GM21526 (cell line): Measurements from ENCODE around the gene VAV2.

Experiments
- ATAC-seq: cut with Tn5 transposase; IDR thresholded peaks from one replicate; pipeline ENCODE4 v1.9.1; 2021; ENCODE audit warnings: moderate library complexity; ENCODE audit not compliant: unreplicated experiment, low FRiP score

Gene VAV2

GRCh38 chr9:133812077-133812868 is 179.9 kb downstream of the VAV2 start:
- ATAC-seq: no peak

GRCh38 chr9:133811471-133811870 is 180.7 kb downstream of the VAV2 start:
- ATAC-seq: no peak

- no peak for ATAC-seq
These were observed 181.4 kb downstream of the VAV2 start for GRCh38 chr9:133810556-133811195.

- no peak for ATAC-seq
These were observed 182.8 kb downstream of the VAV2 start for GRCh38 chr9:133809335-133809734.

DNA sequence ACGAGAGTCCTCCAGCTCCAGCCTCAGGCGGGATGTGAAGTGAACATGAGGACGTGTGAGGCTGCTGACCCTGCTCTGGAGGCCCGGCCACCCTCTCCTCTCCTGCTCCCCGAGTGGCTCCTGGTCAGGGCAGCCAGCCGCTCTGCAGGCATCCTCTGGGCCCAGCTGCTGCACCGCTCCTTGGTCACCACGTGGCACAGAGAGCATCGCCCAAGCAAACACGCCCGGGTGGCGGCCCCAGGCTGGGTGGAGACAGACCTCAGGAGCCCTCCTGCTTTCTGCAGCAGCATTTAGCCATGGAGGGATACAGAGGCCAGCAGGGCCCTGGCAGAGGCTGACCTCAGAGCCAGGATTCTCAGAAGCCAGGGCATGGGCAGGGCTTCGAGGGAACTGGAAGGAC is 184.3 kb downstream of the VAV2 start:
- no peak for ATAC-seq

DNA sequence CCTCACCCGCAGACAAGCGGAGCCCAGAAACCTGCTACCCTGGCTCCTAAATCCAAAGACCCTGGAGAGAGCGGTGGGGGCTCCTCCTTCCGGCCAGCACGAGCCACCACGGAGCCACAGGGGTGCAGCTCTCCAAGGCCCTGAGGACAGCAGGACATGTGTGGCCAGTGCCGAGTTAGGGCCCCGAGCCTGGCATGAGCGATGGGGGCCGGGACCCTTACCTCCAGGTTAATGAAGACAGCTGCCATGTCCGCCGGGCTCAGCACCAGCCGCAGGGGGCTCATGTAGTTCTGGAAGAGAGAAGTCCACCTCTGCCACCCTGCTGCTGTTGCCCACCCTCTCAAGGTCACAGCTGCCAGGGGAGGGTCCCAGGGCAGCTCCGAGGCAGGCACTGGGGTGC is 185.1 kb downstream of the VAV2 start:
- ATAC-seq: no peak

- ATAC-seq: no peak
These were observed 185.5 kb downstream of the VAV2 start for GRCh38 chr9:133806623-133807010.

DNA sequence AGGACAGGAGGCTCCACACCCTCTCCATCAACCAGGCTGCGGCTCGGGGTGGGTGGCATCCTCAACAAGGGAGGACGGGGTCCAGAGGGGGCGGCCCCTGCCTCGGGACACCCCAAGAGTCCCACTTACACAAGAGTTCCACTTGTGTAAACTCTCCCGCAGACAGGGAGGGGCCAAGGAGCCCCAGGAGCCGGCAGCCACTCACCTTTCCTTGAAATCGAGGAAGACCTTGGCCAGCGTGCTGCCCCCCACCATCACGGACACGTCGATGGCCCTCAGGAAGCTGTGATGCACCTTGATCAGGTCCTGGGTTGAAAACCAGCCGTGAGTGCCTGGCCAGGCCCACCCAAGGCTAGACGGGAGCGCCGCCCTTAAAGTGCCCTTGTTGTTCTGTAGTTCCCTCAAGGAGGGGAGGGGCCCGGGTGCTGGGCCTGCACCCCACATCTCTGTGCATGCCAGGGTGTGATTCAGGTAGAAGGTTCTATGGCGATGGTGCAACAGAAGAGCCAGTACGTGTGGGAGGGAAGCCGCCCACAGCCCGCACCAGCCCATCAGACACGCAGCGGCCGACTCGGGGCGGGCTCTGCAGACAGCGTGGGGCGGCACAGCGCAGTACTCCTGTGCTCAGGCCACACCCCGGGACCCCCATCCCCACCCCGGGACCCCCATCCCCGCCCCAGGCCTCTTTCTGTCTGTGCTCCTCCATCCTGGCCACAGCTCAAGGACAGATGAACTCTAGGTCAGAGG is 186.1 kb downstream of the VAV2 start:
- no peak for ATAC-seq

DNA sequence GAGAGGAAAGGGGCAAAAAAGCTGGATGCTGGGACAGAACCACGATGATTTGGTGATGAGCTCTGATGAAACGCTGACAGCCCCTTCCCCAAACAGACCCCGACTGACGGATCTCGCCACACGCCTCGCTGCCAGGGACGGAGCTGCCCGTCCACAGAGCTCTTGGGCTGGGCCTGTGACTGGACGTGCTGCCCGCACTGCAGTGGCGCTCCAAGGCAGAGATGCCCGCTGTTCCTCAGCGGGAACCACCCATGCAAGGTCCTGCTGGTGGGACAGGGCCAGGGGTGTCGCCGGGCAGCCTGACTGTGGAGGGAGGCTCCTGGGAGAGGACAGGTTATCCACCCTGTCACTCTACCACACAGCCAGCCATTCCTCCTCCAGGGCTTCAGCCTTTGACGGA is 187.9 kb downstream of the VAV2 start:
- no peak for ATAC-seq

DNA sequence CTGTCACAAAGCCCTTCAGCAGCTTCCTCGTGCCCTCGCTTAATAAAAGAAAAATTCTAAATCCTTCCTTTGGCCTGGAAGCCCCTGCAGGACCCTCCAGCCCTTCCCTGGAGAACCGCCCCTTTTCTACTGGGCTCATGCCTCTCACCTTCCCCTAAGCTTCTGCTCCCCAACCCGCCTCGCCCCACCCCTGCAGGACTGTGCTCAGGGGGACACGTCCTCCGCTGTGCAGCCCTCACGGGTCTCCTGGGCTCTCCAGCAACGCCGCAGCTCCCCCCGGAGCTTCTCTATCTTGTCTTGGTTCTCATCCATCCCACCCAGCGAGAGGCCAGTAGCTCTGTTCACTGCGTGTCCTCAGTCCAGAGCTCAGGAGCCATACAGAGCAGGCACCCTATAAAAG is 188.4 kb downstream of the VAV2 start:
- no peak for ATAC-seq

GRCh38 chr9:133803028-133803585 is 189.0 kb downstream of the VAV2 start:
- ATAC-seq: no peak

DNA sequence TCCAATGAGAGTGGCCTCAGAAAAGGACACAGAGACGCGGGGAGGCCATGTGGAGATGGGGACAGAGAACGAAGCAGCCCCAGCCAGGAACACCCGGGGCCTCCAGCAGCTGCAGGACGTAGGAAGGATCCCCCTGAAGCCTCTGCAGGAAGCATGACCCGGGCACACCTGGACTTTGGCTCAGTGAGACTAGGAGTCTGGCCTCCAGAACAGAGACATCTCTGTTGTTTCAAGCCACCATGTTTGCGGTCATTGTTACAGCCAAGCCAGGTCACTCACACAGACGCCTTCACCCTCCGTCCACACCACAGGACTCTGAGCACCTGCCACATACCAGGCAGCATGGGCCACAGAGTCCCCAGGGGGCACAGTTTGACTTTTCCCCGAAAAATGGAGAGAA is 190.4 kb downstream of the VAV2 start:
- ATAC-seq: no peak

DNA sequence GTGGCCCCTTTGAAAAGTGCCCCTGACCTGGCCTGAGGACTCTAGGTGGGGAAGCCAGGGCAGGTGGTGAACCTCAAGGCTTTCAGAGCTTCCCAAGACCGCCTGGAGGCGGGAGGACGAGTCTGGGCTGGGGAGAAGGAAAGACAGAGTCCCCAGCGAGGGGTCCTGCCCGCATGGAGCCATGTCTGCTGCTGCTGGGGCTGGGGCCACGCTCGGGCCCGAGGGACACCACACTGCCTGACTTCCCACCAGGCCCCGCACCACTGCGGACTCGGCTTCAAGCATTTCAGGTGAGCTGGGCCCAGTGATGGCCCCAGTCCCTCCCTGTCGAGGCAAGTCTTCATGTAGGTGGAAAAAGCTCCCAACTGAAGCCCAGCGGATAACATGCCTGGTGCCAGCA is 191.9 kb downstream of the VAV2 start:
- ATAC-seq: no peak

DNA sequence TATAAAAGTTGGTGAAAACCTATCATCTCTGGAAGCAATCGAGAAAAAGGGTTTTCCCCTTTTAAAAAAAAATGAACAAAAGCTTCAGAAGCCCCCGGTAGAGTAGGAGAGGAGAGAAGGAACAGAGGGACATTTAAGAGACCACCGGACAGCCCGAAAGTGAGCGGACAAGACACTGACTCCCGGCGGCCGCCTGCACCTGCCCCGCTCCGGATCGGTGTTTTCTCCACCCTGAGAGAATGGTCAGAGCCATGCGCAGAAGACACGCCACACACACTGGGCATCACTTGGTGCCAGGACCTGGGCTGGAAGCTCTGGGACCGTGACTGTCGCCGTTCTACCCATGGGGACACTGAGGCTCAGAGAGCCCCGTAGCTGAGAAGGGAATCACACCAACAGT is 192.4 kb downstream of the VAV2 start:
- ATAC-seq: no peak

DNA sequence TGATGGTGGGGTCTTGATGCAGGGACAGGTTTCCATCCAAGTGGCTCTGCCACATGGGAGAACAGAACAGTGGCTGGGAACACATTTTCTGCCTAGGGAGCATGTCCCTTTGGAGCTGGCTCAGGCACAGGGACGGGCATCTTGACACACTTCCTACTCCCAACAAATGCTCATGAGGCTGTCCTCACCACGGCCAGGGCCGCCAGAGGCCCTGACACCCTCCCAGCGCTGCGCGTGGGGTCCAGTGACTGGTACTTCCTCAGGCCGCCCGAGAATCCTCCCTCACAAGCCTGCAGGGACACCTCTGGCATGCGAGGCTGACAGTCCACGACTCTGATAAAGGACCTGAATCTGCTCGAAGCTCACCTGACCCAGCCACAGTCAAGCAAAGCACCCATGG is 193.0 kb downstream of the VAV2 start:
- no peak for ATAC-seq

DNA sequence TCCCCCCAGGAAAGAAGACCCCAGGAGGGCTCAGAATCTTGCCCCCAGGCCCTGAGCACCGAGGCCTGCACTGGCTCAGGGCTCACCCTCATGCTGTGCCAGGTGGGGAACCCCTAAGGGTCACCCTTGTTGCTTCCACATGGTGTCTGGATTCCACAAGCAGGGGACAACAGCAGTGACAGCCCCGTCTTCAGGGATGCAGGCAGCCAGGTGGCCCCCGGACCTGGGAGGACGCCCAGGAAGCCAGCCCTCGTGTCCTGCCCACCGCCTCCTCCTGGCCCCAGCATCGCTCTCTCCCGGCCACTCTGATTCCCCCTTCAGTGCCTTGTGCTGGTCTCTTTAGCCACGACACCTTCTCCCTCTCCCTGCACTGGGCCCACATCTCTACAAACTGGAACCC is 194.0 kb downstream of the VAV2 start:
- no peak for ATAC-seq

- no peak for ATAC-seq
These were observed 194.6 kb downstream of the VAV2 start for GRCh38 chr9:133797406-133798105.

- no peak for ATAC-seq
These were observed 195.6 kb downstream of the VAV2 start for GRCh38 chr9:133796562-133796961.

DNA sequence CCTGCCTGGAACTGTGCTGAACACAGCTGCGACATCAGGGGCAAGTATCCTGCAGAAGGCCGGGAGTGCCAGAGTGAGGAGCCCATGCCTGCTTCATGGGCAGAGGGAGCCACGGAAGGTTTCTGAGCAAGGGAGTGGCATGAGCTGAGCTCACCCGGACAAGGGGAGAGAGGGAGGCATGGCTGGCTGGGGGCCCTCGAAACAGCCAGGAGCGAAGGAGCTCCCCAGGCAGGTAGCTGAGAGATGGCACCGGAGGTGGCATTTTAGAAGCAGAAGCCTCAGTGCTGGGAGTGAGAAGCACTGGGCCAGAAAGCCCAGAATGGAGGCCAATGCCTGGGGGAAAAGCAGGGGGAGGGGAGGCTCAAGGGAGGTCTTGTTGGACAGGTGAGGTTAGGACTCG is 197.1 kb downstream of the VAV2 start:
- no peak for ATAC-seq

- no peak for ATAC-seq
These were observed 197.9 kb downstream of the VAV2 start for GRCh38 chr9:133794016-133794760.
